Lower leg skin (tissue), 3 donors: ENCODE results near the gene VPS54.

Experiments used
- CTCF ChIP-seq, 3 donors: fragments of 450-650 bp; IDR thresholded peaks; one replicate each; pipeline ENCODE4 v1.5.1; 2016; ENCODE audit warnings: antibody characterized with exemption in 3 of 3, mild to moderate bottlenecking in 3 of 3, moderate library complexity in 2 of 3
- POLR2A ChIP-seq, 2 donors: fragments of 450-650 bp; IDR thresholded peaks; one replicate each; pipeline ENCODE4 v1.6.1; 2016 to 2017; ENCODE audit warnings: antibody characterized with exemption in 2 of 2, mild to moderate bottlenecking in 1 of 2, moderate library complexity in 1 of 2

- TF ChIP-seq POLR2A (IDR thresholded peaks at IDR 0.05) = no peak
- TF ChIP-seq CTCF (IDR thresholded peaks at IDR 0.05) = no peak
Observed at GRCh38 chr2:64052463-64053241, 33.4 kb upstream of the VPS54 start.
